ENCODE results near the gene MYLIP.

MYLIP gene

DNA sequence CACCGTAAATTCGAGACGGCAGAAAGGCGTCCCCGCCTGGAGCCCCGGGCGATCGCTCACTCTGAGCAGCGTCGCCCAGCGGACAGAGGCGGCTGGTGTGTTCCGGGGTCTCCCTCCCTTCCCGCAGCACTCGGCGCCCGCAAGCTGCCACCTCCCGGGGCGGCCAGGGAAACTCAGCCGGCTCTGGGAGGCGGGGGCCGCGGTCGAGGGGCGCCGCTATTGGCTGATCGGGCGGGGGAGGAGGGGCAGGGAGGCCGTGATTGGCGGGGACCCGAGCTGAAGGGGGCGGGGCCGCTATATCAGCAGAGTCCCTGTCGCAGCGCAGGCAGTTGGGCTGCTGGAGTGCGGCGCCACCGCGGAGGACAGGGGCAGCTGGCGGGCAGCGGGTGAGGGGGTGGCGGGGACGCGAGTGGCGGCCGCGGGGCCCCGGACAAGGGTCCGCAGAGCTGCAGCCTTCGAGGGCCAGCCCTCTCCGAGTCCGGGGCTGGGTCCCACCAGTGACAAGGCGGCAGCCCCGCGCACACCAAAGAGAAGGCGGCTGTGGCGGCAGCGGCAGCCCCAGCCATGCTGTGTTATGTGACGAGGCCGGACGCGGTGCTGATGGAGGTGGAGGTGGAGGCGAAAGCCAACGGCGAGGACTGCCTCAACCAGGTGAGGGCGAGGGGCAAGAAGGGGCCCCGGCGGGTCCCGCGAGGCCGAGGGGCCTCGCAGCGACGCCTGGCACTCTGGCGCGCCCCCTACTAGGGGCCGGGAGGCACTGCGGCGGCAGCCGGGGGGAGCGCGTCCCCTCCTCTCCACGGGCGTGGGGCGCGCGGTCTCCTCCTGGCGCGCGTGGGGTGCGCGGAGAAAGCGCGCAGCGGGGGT is at the start of gene MYLIP:
Gene MYLIP (plus strand): TSS at position 328 of the 864 bp plus-strand sequence. CDS start 237 bp downstream, at position 565.
- DNase-seq (ENCODE audit: low spot score): peak; percentile 98

DNA sequence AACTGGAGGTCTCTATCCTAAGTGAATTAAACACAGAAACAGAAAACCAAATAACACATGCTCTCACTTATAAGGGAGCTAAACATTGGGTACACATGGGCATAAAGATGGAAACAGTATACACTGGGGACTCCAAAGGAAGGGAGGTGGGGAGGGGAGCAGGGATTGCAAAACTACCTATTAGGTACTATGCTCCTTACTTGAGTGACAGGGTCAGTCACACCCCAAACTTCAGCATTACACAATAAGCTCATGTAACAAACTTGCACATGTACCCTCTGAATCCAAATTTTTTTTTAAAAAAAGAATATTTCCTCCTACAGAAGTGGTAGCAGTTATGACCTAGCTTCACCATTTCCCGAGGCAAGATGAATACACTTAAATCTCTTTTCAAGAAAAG is 49.5 kb upstream of the MYLIP start:
- no peak for DNase-seq (ENCODE audit: low spot score)

DNA sequence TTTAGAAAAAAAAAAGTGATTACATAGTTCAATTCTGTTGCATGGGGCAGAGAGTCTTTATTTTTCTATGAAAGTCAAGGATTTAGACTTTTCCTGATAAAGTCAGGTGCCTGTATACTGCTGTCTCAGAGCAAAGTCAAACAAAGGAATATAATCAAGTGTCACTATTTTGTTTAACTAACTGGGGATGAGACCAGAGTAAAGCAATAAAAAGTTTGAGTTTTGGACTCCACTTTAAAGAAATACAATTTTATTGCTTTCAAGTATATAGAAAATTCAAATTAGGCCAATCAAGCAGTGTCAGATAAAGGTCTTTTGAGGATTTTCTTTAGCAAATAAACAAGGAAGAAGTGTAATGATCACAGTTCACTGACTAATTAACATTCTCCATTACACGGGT is 48.7 kb upstream of the MYLIP start:
- DNase-seq (ENCODE audit: low spot score): no peak

DNA sequence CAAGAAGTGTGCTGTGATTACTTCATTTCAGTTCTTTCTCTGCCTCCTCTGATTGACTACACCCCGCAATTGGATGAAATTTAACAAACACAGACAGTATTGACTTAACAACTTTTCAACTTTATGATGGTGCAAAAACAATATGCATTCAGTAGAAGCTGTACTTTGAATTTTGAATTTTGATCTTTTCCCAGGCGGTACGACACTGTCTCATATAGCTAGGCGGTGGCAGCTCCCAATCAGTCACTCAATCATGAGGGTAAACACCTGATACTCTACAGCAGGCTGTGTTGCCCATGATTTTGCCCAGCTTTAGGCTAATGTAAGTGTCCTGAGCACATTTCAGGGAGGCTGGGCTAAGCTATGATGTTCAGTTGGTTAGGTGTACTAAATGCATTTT is 47.6 kb upstream of the MYLIP start:
- DNase-seq (ENCODE audit: low spot score): no peak

DNA sequence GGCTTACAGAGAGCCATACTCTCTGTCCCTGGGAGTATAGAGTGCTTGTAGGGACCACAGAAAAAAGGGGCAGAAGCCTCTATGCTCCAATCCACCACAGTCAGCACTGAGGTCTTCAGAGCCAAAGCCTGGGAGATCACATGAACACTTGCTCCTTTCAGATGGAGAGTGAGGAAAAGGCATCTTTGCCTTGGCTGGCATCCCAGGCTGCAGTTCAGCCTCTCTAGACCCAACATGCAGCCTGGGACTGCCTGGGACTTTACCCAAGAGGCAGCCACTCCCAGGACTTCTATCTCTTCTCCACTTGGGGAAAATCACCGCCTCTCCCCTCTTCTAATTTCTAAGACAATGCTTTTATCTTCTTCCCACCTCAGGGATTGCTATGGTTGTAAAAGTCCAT is 46.5 kb upstream of the MYLIP start:
- no peak for DNase-seq (ENCODE audit: low spot score)

DNA sequence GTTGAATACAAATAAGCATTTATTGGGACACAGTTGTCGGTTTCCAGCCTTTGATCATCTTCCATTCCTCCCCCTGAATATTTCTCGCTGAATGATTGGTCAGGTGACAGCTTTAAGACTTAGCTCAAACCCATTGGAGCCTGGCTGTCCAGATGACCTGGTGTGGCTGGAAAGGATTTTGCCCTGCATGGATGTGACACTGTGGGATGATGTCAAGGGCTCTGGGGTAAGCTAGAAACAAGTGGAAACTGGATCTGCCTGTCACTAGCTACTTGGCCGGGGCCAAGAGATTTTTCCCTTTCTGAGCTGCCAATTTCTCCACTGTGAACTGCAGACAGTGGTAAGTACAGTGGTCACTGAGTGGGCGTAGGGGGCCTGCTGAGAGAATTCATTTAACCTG is 41.9 kb upstream of the MYLIP start:
- no peak for DNase-seq (ENCODE audit: low spot score)

DNA sequence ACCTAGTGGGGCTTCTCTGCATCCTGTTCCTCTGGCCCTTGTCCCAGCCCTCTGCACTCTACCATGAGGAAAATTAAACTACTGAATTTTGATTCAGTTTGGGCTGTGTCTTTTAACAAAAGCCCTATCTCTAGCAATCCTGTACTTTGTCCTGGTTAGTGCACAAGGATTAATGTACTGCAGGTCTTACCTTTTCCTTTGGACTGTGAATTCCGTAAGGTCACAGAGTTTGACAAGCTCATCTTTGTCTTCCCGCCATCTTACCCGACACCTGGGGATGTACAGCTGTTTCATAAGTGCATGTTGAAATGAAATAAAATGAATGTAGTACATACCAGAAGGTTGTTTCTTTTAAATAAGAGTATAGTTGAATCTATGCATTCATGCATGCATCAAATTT is 41.5 kb upstream of the MYLIP start:
- DNase-seq (ENCODE audit: low spot score): no peak

DNA sequence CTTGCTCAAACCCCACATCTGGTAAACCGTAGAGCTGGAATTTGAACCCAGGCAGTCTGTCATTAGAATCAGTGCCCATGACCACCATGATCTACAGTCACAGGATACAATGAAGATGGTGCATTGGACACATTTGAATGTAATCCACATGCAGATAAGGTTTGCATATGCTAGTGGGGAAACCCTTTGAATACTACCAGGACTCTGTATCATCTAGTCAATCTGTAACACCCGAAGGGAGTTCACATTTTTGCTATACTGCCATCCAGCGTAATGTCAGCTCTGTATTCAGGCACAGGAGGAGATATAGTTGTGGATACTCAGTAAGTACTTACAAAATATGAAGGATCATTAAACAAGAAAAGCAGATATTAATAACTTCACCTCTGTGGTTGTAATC is 40.5 kb upstream of the MYLIP start:
- no peak for DNase-seq (ENCODE audit: low spot score)

DNA sequence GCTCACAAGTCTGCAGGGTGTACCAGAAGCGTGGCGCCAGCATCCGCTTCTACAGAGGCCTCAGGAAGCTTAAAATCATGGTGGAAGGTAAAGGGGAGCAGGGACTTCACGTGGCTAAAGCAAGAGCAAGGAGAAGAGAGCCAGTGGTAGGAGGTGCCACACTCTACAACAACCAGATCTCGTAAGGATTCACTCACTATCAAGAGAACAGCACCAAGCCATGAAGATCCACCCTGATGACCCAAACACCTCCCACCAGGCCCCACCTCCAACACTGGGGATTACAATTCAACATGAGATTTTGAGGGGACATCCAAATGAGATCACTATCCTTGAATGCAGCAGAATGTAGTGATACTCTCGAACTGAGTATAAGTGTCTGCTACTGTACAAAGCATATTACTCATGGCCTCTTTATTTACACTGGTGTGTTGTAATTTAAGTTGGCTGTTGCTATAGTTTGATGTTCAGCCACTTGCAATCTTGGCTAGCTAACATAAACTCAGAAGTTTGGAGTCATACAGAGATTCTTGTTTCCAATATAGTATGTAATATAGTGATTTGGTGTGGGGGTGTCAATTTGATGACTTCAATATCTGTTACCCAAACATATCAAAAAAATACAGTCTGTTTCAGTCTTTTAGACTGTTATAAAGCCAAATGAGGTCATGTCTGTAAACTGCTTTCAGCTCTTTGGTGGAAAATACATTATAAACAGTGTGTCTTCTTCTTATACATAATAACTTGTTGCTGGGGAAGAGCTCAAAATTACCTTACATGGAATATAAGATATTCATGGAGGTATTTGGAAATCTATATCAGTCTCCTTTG is 39.4 kb upstream of the MYLIP start:
- no peak for DNase-seq (ENCODE audit: low spot score)

DNA sequence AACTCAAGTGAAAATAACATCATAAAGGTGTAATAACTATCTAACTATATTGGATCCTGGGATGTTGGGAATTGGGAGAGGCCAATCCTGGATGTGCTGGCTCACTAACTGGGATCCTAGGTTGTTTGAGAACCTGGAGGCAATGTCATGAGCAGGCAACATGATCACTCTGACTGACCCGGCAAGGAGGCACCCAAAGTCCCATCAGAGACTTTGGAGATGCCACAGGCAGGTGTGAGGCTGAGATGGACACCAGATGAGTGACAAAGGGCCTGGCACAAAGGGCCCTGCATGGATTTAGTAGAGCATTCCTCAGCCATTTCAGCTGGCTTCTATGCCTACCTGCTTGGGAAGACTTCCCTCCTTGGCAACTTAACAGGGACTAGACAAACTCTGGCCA is 38.4 kb upstream of the MYLIP start:
- no peak for DNase-seq (ENCODE audit: low spot score)

DNA sequence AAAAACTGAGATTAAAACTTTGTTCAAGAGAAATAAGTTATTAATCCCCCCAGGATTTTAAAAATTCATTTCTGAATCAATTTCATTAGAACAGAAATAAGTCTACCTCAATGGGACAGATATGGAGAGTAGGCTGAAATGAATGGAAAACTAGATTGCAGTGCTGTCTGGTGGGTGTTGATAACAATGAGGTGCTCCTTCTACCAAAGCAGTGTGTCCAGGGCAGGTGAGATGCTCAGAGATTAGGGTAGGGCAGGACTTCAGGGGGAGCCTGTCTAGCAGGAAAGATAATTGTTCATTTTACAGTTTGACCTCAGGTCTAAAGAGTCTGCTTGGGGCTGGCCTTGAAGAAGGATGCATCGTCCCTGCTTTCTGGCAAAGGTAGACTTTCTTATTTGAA is 38.0 kb upstream of the MYLIP start:
- DNase-seq (ENCODE audit: low spot score): no peak

DNA sequence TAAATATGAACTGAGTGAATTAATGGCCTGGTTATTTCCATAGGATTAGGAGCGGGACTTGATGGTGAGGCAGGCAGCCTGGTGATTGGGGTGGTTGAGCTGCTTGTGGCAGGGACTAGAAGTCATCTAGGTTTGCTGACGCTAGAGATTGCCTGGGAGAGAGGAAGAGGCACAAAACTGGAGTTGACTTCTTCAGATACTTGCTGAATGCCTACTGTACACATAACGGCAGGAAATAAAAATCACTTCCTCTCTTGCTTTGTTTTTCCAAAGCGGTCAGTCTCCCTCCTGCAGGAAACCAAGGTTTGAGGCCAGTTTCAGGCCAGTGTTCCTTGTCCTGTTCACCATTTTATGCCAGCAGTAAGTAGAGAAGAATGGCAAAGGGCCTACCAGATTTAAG is 36.7 kb upstream of the MYLIP start:
- DNase-seq (ENCODE audit: low spot score): no peak

DNA sequence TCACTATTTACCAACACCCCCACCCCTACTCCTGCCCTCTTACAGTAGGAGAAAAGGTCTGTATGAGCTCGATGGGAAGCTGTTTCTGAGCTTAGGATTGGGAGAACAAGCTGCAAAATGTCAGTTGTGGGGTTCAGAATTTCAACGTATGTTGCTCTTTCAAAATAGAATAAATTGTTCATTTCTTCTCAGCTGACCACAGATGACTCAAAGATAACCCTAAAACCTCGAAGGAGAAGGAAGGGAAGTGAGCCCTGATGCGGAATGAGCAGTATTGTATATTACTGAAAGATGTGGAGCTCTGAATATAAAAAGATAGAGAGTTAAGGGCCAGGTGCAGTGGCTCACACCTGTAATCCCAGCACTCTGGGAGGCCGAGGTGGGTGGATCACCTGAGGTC is 35.9 kb upstream of the MYLIP start:
- no peak for DNase-seq (ENCODE audit: low spot score)

DNA sequence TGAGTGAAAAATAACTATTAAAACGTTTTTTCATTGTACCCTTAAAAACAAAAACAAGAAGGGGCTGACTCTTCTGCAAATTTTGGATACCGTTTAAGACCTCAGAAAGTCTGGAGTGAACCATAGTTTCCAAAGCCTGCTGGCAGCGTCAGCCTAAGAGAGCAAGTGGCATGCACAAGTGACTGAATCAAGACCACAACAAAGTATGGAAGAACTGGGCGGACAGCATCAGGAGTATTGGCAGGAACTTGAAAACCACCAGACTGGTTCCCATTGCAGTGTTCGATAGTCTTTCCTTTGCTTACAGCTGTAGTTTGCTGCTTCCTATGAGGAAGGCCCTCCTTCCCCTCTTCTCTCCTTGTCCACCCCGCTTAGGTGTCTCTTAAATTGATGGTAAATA is 33.7 kb upstream of the MYLIP start:
- DNase-seq (ENCODE audit: low spot score): no peak

DNA sequence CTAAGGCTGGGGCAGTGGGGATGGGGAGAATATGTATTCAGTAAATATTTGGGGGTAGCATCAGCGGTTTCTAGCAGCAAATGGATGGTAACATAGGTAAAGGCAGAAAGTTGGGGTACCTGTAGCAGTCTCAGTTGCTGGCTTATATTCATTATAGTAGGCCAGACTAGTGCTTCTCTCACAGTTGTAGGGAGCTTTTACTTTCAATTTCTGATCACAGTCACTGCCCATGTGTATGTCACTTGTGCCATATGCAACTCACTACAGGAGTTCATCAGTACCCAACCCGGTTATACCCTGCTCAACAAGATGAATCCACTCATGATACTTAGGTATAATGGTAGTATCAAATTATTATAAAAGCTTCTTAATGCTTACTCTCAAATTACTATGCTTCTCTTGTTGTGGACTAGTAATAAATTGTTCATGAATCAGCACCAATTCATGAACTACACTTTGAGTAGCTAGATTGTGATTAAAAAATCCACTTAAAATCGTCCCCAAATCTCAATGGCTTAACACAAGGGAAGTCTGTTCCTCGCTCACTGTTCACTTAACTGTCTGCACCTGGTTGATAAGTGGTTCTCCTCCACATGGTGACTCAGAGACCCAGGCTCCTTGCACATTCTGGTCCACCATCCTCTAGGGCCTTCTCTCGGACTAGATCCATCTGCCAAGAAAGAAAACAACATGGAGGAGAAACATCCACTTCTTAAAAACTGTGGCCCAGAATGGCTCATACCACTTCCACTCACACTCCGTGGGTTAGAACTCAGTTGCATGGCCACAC is 31.3 kb upstream of the MYLIP start:
- no peak for DNase-seq (ENCODE audit: low spot score)

DNA sequence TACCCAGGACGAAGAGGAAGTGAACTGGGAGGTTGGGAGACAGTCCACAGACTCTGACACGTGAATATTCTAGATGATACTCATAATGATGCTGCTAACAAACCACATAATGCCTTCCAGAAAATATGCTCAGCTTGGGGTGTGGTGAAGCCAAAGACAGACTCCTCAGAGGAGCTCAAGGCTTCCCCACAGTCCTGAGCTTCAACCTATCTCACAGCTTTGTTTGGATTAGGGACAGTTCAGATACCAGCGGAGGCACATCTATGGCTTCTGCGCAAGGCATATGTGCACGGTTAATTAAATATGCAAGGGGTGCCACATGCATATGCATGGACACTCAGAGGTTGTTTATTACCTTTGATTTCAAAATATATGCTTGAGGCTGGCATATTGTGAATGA is 30.7 kb upstream of the MYLIP start:
- DNase-seq (ENCODE audit: low spot score): no peak

DNA sequence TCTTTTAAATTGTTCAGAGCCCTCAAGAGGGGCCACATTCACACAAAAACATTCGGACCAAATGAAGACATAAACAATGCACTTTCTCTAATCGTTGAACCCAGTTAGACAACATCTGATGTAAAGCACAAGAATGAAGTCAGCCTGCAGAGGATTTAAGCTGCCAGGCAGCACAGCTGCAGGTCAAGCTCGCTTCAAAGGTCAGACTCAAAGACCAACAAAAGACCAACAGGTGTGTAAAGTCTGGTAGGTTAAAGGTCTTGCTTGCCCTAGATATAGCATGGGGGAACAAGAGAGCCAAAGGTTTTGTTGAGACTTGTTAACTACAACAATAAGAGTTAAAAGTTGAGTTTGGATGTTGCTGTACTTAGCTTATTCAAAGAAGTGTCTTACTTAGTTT is 26.7 kb upstream of the MYLIP start:
- DNase-seq (ENCODE audit: low spot score): no peak

DNA sequence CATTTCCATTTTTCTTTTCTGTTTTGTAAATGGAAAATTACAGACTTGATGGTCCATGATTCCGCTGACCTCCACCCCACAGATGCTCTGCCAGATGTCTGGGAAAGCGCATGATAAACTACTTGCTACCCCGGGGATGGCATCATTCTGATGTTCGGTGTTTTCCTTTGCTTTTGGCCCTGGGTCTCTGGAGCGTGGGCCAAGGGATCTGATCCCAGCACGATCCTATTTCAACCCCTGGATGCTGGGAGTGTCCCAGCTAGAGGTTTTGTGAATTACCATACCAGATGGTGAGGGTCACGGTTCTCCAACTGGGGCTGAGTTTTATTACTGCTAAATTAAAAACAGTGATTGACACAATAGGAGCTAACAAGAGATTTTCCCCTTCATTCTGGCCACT is 25.2 kb upstream of the MYLIP start:
- DNase-seq (ENCODE audit: low spot score): no peak

DNA sequence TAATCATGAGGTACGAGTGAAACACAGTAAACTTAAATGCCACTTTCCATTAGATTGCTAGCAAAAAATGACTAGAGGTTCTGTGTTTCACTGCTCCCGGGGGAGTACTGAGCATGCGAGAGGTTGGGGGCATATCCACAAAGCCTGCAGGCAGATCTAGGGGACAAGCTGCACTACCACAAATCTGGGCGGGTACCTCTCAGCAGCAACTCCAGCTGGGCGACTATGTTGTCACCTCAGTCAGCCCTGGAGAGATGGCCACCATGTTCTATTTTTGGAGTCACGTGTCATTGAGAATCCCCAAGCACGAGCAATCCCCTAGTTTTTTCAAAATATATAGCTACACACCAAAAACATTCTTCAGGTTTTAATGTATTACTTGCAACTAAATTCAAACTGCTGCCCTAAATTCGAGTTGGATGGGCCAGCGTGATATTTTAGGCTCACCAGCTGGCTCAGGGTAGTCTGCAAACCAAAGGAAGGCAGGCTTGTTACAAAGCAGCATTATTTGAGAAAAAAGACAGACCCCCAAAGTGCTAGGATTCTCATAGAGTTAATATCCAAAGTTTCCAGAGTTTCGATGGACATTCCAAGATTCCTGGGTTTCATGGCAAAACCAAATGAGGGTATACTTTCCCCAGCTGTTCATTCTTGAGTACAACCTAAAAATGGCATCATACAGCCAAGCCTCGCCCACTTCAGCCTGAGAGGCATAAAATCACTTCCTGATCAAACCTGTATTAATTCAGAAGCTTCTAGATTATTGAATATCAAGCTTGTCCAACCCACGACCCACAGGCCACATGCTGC is 24.1 kb upstream of the MYLIP start:
- DNase-seq (ENCODE audit: low spot score): no peak

DNA sequence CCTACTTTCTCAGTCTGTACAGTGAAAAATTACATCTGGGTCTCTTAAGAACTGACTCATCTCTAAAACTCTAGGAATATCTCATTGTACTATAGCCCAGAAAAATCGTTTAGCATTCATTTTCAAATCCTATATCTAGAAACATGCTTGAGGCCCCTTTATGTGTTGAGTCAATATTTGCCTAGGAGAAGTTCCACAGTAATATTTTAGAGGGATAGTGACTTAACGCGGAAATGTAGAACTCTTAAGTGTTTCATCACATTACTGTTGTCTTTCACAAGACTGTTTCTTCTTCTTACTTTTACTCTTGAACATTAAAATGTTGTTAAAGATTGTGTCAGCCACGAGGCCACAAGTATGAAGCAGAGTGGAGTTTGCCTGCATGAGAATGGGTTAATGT is 23.0 kb upstream of the MYLIP start:
- DNase-seq (ENCODE audit: low spot score): no peak

DNA sequence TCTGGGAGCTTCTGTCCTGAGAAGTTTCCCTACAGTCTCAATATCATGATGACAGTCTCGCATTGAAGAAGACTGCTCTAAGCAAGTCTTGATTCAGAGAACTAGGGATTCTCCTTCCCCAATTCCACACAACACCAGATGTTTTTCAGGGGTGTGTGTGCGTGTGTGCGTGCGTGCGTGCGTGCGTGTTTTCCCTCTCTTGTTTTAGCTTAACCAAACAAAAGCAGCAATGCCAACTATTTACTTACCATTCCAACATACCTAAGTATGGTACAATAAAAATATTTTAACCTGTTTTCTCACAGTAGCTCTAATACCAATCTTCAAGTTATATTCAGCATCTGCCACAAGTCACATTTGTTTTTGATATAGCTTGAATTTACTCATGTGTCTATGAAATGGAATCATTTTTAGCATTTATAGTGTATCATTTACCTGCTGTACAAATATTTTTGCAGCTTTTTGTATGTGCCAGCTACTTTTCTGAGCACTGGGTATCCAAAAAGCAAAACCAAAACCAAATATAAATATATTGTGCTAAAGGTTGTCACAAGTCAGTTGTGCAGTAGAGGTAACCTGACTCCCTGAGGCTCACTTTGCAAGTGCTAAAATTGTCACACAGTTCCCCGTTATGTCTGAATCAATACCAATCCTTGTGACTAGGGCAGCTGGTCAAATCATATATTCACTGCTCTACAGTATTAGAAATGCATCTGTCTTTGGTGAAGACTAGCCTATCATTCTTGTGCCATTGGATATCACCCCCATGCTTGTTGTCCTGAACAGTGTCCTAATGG is 21.7 kb upstream of the MYLIP start:
- no peak for DNase-seq (ENCODE audit: low spot score)
